GM13977 (cell line): Measurements from ENCODE around the gene MMADHC.

Source experiments
- DNase-seq: peaks from one replicate; pipeline ENCODE4 v3.0.0; 2012; ENCODE audit warnings: low spot score
- in situ Hi-C: fragments of 300-500 bp; cut with MboI; formaldehyde crosslinking; loops from one replicate; pipeline ENCODE4 v1.12.0; 2022; ENCODE audit warnings: low sequenced_read_pairs, low pct_unique_long_range_greater_than_20kb, mixed read lengths, inconsistent platforms; ENCODE audit not compliant: unreplicated experiment
- TF ChIP-seq, protein P1 (sequence below): IDR thresholded peaks from 2 replicates; pipeline ENCODE4 v1.5.1; 2012; ENCODE audit warnings: mild to moderate bottlenecking, control low read depth; ENCODE audit not compliant: insufficient read depth; ENCODE audit errors: extremely low read depth, missing control alignments

The MMADHC gene

GRCh38 chr2:149596471-149596870, 8.9 kb upstream of the MMADHC start:
- no peak for DNase-seq
- TF ChIP-seq, protein P1, sequence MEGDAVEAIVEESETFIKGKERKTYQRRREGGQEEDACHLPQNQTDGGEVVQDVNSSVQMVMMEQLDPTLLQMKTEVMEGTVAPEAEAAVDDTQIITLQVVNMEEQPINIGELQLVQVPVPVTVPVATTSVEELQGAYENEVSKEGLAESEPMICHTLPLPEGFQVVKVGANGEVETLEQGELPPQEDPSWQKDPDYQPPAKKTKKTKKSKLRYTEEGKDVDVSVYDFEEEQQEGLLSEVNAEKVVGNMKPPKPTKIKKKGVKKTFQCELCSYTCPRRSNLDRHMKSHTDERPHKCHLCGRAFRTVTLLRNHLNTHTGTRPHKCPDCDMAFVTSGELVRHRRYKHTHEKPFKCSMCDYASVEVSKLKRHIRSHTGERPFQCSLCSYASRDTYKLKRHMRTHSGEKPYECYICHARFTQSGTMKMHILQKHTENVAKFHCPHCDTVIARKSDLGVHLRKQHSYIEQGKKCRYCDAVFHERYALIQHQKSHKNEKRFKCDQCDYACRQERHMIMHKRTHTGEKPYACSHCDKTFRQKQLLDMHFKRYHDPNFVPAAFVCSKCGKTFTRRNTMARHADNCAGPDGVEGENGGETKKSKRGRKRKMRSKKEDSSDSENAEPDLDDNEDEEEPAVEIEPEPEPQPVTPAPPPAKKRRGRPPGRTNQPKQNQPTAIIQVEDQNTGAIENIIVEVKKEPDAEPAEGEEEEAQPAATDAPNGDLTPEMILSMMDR: no peak
- in situ Hi-C loops: loop anchor here (10.0 to 25.0 kb wide), 3 partner anchors 891 to 1648 kb away; partner anchors contain the start of gene RND3

DNA sequence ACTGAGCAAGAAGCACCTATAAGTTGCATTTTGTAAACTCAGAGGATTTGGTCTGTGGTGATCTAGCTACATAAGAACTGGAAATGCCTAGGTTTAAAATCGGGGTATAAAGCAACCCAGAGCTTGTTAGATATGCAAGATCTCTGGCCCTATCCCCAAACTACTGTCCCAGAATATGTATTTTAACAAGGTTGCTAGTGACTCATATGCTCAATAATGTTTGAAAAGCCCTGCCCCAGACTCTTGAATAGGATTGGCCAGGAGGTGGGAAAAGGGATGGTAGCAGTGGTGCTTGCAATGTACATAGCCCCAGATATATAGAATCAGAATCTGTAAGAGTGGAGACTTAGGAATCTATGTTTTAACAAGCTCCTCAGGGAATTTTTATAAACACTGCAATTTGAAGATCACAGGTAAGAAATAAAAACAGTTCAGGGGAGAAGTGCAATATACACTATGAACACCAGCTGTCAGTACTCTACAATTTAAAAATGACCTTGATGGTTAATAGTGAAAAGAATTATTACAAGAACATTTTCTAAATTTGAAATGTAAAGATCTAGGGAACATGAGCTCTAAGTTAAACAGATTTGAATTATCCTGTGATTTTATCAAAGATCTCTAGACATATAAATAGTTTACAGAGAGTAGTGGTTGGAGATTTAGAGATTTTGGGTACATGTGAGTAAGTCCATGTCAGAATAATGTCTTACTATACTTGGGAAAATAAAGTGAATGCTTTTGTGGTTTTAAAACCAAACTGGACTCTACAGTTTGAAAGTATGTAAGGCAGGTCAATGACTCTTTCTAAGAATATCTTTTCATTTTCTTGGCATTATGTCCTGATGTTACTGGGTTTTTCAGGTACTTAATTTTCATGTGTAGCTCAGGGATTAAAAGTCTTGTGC, 7.7 kb upstream of the MMADHC start:
- in situ Hi-C loops: loop anchor here (10.0 to 25.0 kb wide), 3 partner anchors 892 to 1649 kb away; partner anchors contain the start of gene RND3
- TF ChIP-seq, protein P1: no peak
- DNase-seq: no peak

- in situ Hi-C loops: loop anchor here (10.0 to 25.0 kb wide), 3 partner anchors 893 to 1650 kb away; partner anchors contain the start of gene RND3
- DNase-seq: no peak
- TF ChIP-seq, protein P1: no peak
Observed at GRCh38 chr2:149594411-149594810, 6.8 kb upstream of the MMADHC start.

- in situ Hi-C loops: loop anchor here (25.0 kb wide), 2 partner anchors 899 to 1449 kb away; partner anchors contain the start of gene RND3
- no peak for DNase-seq
- TF ChIP-seq, protein P1: no peak
Observed at GRCh38 chr2:149587950-149588487, 444 bp upstream of the MMADHC start.

- no peak for DNase-seq
- in situ Hi-C loops: loop anchor here (25.0 kb wide), 2 partner anchors 900 to 1450 kb away; partner anchors contain the start of gene RND3
- TF ChIP-seq, protein P1: no peak
Observed at GRCh38 chr2:149586898-149587219, 716 bp downstream of the MMADHC start.

DNA sequence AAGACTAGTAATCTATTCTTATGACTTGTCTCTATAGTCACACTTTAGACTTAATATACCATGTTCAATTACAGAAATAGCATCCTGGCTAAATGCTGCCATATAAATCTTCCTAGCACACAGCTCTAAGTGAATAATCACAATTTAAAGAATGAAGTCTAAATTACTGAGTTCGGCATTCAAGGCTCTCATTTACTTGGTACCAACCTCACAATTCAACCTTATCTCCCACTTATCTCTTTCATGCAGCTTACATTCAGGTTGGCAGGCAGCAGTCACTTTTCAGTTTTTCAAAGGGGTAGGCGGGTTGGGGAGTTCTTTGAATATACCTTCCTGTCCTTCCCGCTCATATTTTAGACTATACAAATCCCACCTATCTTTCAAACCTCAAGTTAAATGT, 1.5 kb downstream of the MMADHC start:
- in situ Hi-C loops: loop anchor here (25.0 kb wide), 2 partner anchors 901 to 1451 kb away; partner anchors contain the start of gene RND3
- TF ChIP-seq, protein P1: no peak
- DNase-seq: no peak
